Omental fat pad (tissue), 4 donors: ENCODE results near the gene STXBP4. TPM values are rescaled to one million over a fixed set of nuclear protein-coding genes. Genes with fewer than 3 reads are reported as not detected.

Source experiments
- ATAC-seq: fragments of 150-250 bp; one replicate; pipeline ENCODE4 v1.9.1; 2016; ENCODE audit warnings: mild to moderate bottlenecking, moderate library complexity; ENCODE audit not compliant: low FRiP score
- DNase-seq: peaks from one replicate; pipeline ENCODE4 v3.0.0-alpha.2; 2019; ENCODE audit warnings: low spot score
- CTCF ChIP-seq, 3 donors: fragments of 450-650 bp; IDR thresholded peaks; one replicate each; pipeline ENCODE4 v1.5.1; 2016 to 2017; ENCODE audit warnings: antibody characterized with exemption in 3 of 3, mild to moderate bottlenecking in 3 of 3, moderate library complexity in 2 of 3
- small RNA-seq: library from RNA; depleted of rRNA; stranded (forward); fragments of <200 nt; gene quantifications from one replicate; pipeline ENCODE3, GENCODE V24; 2016
- total RNA-seq, 4 donors: library from RNA; depleted of rRNA; stranded (reverse); fragments of >200 nt; gene quantifications; one replicate each; pipeline ENCODE4 v1.1.0, GENCODE V29; 2016

STXBP4 gene
- total RNA-seq, 4 donors from 2014 or later = 11.2 to 19.3 (median 16.5) TPM

GRCh38 chr17:55219934-55220333 lies 251.4 kb downstream of the STXBP4 start:
- ATAC-seq (no peak), DNase-seq (no peak)
- no peak for TF ChIP-seq CTCF (IDR thresholded peaks at IDR 0.05)

Small RNA genes within 50 kb of the gene (small RNA-seq; reads per million reads assigned to genes)
- not detected for gene AC007485.1

Other genes starting within 250 kb of the STXBP4 start
- 10 to 100 TPM in 3 of 4 donors, 1 to 10 TPM in 1; 3.9 to 30.3 (median 21.4) TPM for gene TOM1L1, start 67.9 kb upstream of the STXBP4 start, total RNA-seq
- gene COX11, start 111 bp upstream of the STXBP4 start, total RNA-seq = 10 to 100 TPM; 27.9 to 52.0 (median 43.8) TPM